Right ventricle myocardium inferior (tissue), 1 donor: ENCODE measurements around the gene RAB27B. TPM values are rescaled to one million over a fixed set of nuclear protein-coding genes. Genes with fewer than 3 reads are reported as not detected.
"Not testable (repeated sequence)": the region's sequence is repeated elsewhere in the genome, so short reads cannot be mapped to it uniquely, and the experiment has no call there.

ENCODE experiments used
- ATAC-seq: fragments of 200-7000 bp; cut with Tn5 transposase; one replicate; pipeline ENCODE4 v1.9.1; 2020; ENCODE audit warnings: mild to moderate bottlenecking, moderate library complexity
- DNase-seq: peaks from one replicate; pipeline ENCODE4 v3.0.0; 2021; ENCODE audit errors: missing footprints
- intact Hi-C: fragments of 100-400 bp; cut with DNase I; formaldehyde crosslinking; loops from one replicate; pipeline ENCODE4 v1.11.0; 2022
- total RNA-seq: library from RNA; stranded (reverse); fragmentation: NEBNext Ultra II Directional; extraction: Animal tissue kit (Norgen Biotek cat#: 25700); gene quantifications from one replicate; pipeline ENCODE4 v1.2.1, GENCODE V29; 2021
- donor health status: DM: no; HTN: yes; CAD: no; lungs with severe emphysema.

The RAB27B gene
- total RNA-seq, 1 donor from 2014 or later: 0.08 TPM

DNA sequence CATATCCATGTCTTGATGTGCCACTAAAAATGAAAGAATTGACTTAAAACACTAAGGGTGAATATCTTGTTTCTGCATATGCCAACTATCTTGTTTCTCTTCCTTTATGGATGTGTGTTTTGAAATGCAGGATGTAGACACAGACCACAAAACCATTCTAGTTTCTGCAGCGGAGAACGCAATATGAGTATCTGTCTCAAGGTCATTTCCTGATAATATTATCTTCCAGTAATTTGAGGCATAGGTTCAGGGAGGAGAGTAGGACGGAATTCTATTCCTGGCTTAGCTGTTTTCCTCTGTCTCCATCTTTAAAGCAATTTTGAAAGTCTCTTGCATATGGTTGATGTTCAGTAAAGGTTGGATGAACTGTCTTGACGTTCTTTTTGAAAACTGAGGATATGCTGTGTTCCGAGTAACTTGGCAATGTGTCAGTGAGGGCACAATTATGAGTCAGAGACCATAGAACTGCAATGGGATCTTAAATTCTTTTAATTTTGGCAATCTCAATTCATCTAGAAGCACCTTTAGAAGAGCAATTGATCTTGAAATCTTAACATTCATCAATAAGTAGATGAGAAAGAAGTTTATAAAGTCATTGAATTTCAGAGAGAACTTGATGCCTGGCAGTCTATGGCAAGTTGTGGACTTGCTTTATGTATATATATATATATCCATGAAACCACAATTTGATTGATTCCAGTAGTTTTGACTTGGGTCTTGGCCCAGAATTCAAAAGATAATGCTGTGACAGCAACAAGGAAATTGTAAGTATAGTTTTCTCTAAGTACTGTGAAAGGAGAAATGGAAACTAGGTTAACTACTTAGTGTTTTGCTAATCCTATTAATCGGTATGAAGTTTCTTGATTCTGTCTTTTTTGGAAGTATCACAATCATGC, 24.8 kb downstream of the RAB27B start:
- DNase-seq: no peak
- intact Hi-C loops: no loop called here
- no peak for ATAC-seq

DNA sequence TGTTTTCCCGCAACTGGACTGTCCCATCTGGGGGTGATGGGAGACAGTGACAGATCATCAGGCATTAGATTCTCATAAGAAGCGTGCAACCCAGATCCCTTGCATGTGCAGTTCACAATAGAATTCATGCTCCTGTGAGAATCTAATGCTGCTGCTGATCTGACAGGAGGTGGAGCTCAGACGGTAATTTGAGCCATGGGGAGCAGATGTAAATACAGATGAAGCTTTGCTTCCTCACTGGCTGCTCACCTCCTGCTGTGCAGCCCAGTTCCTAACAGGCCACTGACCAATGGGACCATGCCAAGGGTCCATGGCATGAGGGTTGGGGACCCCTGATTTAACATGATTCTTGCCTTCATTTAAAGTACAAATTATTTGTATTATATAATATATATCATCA, 26.8 kb downstream of the RAB27B start:
- ATAC-seq, DNase-seq, intact Hi-C loops: not testable (repeated sequence)

- no peak for DNase-seq
- intact Hi-C loops: no loop called here
- no peak for ATAC-seq
Observed at GRCh38 chr18:54856105-54856646, 27.9 kb downstream of the RAB27B start.

- DNase-seq: no peak
- intact Hi-C loops: no loop called here
- no peak for ATAC-seq
Observed at GRCh38 chr18:54857499-54857898, 29.2 kb downstream of the RAB27B start.

DNA sequence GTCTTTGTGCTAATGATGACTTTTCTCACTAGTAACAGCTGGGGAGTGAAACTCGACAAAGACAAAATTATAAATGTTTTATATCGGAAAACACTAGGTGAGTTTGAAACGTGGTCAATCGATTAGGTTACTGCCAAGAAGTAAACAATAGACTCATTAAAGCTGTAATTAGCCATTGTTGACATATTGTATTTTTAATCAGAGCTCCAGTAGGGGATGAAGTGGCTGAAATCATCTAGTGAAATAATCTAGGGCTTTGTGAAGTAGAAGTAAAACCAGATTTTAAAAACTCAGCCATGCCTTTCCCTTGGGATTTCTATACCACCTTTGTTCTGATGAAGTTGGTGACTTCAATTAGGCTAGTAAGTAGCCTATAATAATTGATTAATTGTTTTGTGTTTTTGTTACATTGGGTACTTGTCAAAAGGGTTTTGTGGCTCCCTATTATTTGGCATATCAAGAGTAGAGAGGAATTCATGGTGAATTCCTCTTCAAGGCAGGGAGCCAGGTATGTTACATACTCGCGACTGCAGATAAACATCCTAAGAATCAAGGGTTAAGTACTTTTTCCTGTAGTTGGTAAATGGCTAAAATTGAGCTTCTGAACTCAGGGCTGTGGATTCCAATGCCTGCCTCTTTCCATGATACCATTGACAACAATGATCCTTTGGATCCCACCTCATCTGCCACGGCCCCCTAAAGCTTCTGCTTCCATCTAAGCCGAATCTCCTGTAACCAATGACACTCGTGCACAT, 31.6 kb downstream of the RAB27B start:
- no peak for DNase-seq
- intact Hi-C loops: no loop called here
- ATAC-seq: no peak

DNA sequence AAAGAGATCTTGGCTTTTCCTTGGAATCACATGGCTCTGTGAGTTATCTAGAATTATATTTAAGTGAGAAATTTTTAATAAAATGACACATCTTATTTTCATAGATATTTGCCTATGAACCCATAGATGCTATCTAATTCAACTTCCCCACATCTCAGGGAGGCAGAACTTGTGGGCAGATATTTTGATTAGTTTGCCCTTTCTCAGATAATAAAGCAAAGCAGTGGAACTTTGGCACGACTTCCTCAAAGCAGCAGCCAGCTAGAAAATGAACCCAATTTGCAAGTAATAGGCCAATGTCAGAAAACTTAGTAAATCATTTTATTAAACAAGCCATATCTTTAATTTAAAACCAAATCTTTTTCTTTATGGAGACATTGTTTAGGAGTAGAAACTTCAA, 32.7 kb downstream of the RAB27B start:
- ATAC-seq: no peak
- no peak for DNase-seq
- intact Hi-C loops: no loop called here

- DNase-seq: no peak
- no peak for ATAC-seq
- intact Hi-C loops: no loop called here
Observed at GRCh38 chr18:54867131-54867530, 38.9 kb downstream of the RAB27B start.

DNA sequence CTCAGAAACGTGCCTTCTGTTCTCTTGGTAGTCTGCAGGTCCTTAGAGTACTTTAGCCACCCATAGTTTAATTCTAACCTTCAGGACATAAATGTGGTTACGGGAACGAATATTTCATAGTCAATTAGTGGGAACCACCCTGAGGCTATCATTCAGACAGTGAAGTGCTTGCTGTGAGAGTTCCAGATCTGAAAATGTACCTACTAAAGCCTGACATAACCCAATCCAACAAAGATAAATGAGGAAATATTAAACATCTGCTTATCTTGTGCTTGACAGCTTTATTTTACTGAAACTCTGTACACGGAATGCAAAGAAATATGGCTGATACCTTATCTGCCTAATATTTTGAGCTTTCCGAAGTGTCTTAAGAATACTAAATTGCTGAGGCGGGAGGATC, 43.0 kb downstream of the RAB27B start:
- DNase-seq (no peak), ATAC-seq (no peak)
- intact Hi-C loops: no loop called here

- ATAC-seq: no peak
- intact Hi-C loops: no loop called here
- DNase-seq: no peak
Observed at GRCh38 chr18:54872681-54873080, 44.4 kb downstream of the RAB27B start.

GRCh38 chr18:54873884-54874255, 45.6 kb downstream of the RAB27B start:
- DNase-seq (no peak), ATAC-seq (no peak)
- intact Hi-C loops: no loop called here

DNA sequence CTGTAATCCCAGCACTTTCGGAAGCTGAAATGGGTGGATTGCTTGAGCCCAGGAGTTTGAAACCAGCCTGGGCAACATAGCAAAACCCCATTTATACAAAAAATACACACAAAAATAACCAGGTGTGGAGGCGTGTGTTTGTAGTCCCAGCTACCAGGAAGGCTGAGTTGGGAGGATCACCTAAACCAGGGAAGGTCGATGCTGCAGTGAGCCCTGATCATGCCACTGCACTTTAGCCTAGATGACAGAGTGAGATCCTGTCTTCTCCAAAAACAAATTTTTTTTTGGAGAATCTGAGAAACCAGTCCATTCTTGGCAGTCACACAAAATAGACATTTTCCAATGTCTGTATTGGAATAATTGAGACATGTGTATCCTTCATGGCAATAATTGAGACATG, 46.8 kb downstream of the RAB27B start:
- DNase-seq (no peak), ATAC-seq (no peak)
- intact Hi-C loops: no loop called here

GRCh38 chr18:54877076-54877475, 48.8 kb downstream of the RAB27B start:
- intact Hi-C loops: no loop called here
- DNase-seq: no peak
- no peak for ATAC-seq

GRCh38 chr18:54878159-54878622, 49.9 kb downstream of the RAB27B start:
- ATAC-seq: no peak

GRCh38 chr18:54878659-54879358, 50.5 kb downstream of the RAB27B start:
- DNase-seq (no peak), ATAC-seq (no peak)
- intact Hi-C loops: no loop called here

More at GRCh38 chr18:54878159-54878622, 49.9 kb downstream of the RAB27B start:
- no peak for DNase-seq
- intact Hi-C loops: no loop called here

DNA sequence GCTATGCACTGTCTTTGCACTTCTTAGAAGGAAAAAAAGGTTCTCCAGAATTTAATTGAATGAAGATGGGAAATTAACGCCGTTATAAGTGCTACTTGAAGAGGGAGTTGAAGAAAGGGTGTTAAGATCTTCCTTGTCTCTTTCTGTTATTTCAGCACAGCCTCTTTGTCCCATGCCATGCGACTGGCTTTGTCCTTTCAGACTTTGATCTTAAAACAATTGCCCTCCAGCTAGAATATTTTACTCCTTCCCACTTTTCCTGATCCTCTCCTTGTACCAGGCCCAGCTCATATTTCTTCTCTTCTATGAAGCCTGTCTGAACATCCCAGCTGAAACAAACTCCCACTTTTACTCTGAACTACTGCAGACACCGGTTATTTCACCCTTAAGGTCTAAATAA, 51.4 kb downstream of the RAB27B start:
- no peak for DNase-seq
- no peak for ATAC-seq
- intact Hi-C loops: no loop called here

GRCh38 chr18:54880395-54881105, 52.3 kb downstream of the RAB27B start:
- ATAC-seq (no peak), DNase-seq (no peak)
- intact Hi-C loops: no loop called here

GRCh38 chr18:54881229-54881768, 53.0 kb downstream of the RAB27B start:
- intact Hi-C loops: no loop called here
- DNase-seq (no peak), ATAC-seq (no peak)

GRCh38 chr18:54882318-54882717, 54.0 kb downstream of the RAB27B start:
- ATAC-seq: no peak
- no peak for DNase-seq
- intact Hi-C loops: no loop called here
